HepG2 (cell line): ENCODE results near the gene PIM1. TPM values are rescaled to one million over a fixed set of nuclear protein-coding genes. Genes with fewer than 3 reads are reported as not detected.

ENCODE experiments used
- CCDC6 ChIP-seq: sonication (generic); formaldehyde crosslinking; IDR thresholded peaks from 2 replicates; pipeline ENCODE4 v1.8.1; 2022; ENCODE audit warnings: mild to moderate bottlenecking, missing genetic modification reagents, moderate library complexity
- JUNB ChIP-seq: sonication (generic); formaldehyde crosslinking; IDR thresholded peaks from 2 replicates; pipeline ENCODE4 v1.8.0; 2022; ENCODE audit warnings: missing genetic modification reagents, mild to moderate bottlenecking, borderline replicate concordance
- KLF13 ChIP-seq: sonication (generic); formaldehyde crosslinking; IDR thresholded peaks from 2 replicates; pipeline ENCODE4 v1.4.0; 2020; ENCODE audit warnings: mild to moderate bottlenecking, missing genetic modification reagents
- ZBTB3 ChIP-seq: sonication (generic); formaldehyde crosslinking; IDR thresholded peaks from 2 replicates; pipeline ENCODE4 v1.4.0; 2020; ENCODE audit warnings: low read depth, mild to moderate bottlenecking, moderate library complexity, missing genetic modification reagents, borderline replicate concordance
- ZMYM4 ChIP-seq: sonication (generic); formaldehyde crosslinking; IDR thresholded peaks from 2 replicates; pipeline ENCODE4 v1.8.1; 2023; ENCODE audit warnings: mild to moderate bottlenecking, missing genetic modification reagents
- ZNF235 ChIP-seq: sonication (generic); formaldehyde crosslinking; IDR thresholded peaks from 2 replicates; pipeline ENCODE4 v1.8.1; 2023; ENCODE audit warnings: mild to moderate bottlenecking, missing genetic modification reagents, borderline replicate concordance
- ZNF564 ChIP-seq: sonication (generic); formaldehyde crosslinking; IDR thresholded peaks from 2 replicates; pipeline ENCODE4 v1.8.1; 2023; ENCODE audit warnings: mild to moderate bottlenecking, missing genetic modification reagents
- ZNF788 ChIP-seq: sonication (generic); formaldehyde crosslinking; IDR thresholded peaks from 2 replicates; pipeline ENCODE4 v1.5.0; 2020; ENCODE audit warnings: mild to moderate bottlenecking, missing genetic modification reagents, borderline replicate concordance
- polyA plus RNA-seq, 8 experiments: library from polyadenylated mRNA; depleted of rRNA in 3 of 8; stranded (reverse) in 7 of 8; unstranded in 1 of 8; fragments of >200 nt; fragmentation: Illumina TruSeq in 4 of 8; extraction: Trizol in 4 of 8; gene quantifications; 2 replicates each; pipeline versions ENCODE4 v1.2.1 to v1.2.3, GENCODE V29; 2011 to 2016; ENCODE audit warnings: low read depth in 4 of 8, missing spikeins in 1 of 8, mixed read lengths in 1 of 8; ENCODE audit not compliant: insufficient read depth in 1 of 8
- total RNA-seq, 5 experiments: library from RNA; depleted of rRNA; stranded (reverse); fragments of >200 nt; fragmentation: Illumina TruSeq; extraction: Trizol; gene quantifications; 2 replicates each; pipeline ENCODE4 v1.2.3, GENCODE V29; 2016; ENCODE audit warnings: low read depth in 1 of 5
- TF ChIP-seq, protein P1 (sequence below): sonication (generic); formaldehyde crosslinking; IDR thresholded peaks from 2 replicates; pipeline ENCODE4 v1.4.0; 2020; ENCODE audit warnings: missing genetic modification reagents
- TF ChIP-seq, protein P2 (sequence below): IDR thresholded peaks from 2 replicates; pipeline ENCODE4 v1.6.1; 2016; ENCODE audit warnings: mild to moderate bottlenecking
- TF ChIP-seq, protein P3 (sequence below): fragments of 450-650 bp; IDR thresholded peaks from 2 replicates; pipeline ENCODE4 v1.6.1; 2017
- TF ChIP-seq, protein P4 (sequence below): sonication (generic); formaldehyde crosslinking; IDR thresholded peaks from 2 replicates; pipeline ENCODE4 v1.5.0; 2020; ENCODE audit warnings: mild to moderate bottlenecking, missing genetic modification reagents, moderate library complexity
- TF ChIP-seq, protein P5 (sequence below): sonication (generic); formaldehyde crosslinking; IDR thresholded peaks from 2 replicates; pipeline ENCODE4 v1.8.0; 2022; ENCODE audit warnings: low read depth, missing genetic modification reagents
- TF ChIP-seq, protein P6 (sequence below): sonication (generic); formaldehyde crosslinking; IDR thresholded peaks from 2 replicates; pipeline ENCODE4 v1.5.1; 2020; ENCODE audit warnings: mild to moderate bottlenecking, missing genetic modification reagents, borderline replicate concordance

Gene PIM1
- total and polyA plus RNA-seq, 2 of the 13 experiments (the other 11 are each of a cell fraction or from before 2014, with no cell fraction given) = 29.4 to 117 TPM

DNA sequence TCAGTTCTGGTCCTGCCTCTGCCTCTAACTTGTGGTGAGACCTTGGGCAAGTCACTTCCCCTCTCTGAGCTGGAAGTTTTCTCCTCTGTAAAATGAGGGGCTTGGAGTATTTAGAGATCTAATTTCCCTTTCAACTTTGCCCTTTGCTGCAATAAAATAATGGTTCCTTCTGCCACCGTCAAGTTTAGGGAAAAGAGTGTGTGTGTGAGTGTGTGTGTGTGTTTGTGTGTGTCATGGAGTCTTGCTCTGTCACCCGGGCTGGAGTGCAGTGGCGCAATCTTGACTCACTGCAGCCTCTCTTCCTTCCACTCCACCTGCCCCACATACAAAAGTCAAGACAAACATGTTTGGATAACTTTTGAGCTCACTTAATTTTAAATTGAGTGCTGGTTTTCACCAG, 39.2 kb upstream of the PIM1 start (continued):
- TF ChIP-seq, protein P1, sequence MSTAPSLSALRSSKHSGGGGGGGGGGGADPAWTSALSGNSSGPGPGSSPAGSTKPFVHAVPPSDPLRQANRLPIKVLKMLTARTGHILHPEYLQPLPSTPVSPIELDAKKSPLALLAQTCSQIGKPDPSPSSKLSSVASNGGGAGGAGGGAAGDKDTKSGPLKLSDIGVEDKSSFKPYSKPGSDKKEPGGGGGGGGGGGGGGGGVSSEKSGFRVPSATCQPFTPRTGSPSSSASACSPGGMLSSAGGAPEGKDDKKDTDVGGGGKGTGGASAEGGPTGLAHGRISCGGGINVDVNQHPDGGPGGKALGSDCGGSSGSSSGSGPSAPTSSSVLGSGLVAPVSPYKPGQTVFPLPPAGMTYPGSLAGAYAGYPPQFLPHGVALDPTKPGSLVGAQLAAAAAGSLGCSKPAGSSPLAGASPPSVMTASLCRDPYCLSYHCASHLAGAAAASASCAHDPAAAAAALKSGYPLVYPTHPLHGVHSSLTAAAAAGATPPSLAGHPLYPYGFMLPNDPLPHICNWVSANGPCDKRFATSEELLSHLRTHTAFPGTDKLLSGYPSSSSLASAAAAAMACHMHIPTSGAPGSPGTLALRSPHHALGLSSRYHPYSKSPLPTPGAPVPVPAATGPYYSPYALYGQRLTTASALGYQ (CRISPR knock-in tag) = 0 out of 2 replicates have a peak, but pooled peaks have one; percentile 40
- TF ChIP-seq JUNB = peak; percentile 55; the same call in 1 of the 2 replicates
- TF ChIP-seq ZMYM4 (CRISPR knock-in tag) = peak; percentile 41
- TF ChIP-seq ZNF564 (CRISPR knock-in tag) = no peak
- 0 out of 2 replicates have a peak, but pooled peaks have one; percentile 75 for TF ChIP-seq ZBTB3 (CRISPR knock-in tag)
- TF ChIP-seq, protein P2, sequence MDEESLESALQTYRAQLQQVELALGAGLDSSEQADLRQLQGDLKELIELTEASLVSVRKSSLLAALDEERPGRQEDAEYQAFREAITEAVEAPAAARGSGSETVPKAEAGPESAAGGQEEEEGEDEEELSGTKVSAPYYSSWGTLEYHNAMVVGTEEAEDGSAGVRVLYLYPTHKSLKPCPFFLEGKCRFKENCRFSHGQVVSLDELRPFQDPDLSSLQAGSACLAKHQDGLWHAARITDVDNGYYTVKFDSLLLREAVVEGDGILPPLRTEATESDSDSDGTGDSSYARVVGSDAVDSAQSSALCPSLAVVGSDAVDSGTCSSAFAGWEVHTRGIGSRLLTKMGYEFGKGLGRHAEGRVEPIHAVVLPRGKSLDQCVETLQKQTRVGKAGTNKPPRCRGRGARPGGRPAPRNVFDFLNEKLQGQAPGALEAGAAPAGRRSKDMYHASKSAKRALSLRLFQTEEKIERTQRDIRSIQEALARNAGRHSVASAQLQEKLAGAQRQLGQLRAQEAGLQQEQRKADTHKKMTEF (CRISPR knock-in tag) = 0 out of 2 replicates have a peak, but pooled peaks have one; percentile 12
- 0 out of 2 replicates have a peak, but pooled peaks have one; percentile 28 for TF ChIP-seq CCDC6 (CRISPR knock-in tag)
- TF ChIP-seq, protein P3, sequence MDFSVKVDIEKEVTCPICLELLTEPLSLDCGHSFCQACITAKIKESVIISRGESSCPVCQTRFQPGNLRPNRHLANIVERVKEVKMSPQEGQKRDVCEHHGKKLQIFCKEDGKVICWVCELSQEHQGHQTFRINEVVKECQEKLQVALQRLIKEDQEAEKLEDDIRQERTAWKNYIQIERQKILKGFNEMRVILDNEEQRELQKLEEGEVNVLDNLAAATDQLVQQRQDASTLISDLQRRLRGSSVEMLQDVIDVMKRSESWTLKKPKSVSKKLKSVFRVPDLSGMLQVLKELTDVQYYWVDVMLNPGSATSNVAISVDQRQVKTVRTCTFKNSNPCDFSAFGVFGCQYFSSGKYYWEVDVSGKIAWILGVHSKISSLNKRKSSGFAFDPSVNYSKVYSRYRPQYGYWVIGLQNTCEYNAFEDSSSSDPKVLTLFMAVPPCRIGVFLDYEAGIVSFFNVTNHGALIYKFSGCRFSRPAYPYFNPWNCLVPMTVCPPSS = no peak
- TF ChIP-seq, protein P4, sequence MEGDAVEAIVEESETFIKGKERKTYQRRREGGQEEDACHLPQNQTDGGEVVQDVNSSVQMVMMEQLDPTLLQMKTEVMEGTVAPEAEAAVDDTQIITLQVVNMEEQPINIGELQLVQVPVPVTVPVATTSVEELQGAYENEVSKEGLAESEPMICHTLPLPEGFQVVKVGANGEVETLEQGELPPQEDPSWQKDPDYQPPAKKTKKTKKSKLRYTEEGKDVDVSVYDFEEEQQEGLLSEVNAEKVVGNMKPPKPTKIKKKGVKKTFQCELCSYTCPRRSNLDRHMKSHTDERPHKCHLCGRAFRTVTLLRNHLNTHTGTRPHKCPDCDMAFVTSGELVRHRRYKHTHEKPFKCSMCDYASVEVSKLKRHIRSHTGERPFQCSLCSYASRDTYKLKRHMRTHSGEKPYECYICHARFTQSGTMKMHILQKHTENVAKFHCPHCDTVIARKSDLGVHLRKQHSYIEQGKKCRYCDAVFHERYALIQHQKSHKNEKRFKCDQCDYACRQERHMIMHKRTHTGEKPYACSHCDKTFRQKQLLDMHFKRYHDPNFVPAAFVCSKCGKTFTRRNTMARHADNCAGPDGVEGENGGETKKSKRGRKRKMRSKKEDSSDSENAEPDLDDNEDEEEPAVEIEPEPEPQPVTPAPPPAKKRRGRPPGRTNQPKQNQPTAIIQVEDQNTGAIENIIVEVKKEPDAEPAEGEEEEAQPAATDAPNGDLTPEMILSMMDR (CRISPR knock-in tag) = no peak
- TF ChIP-seq, protein P5, sequence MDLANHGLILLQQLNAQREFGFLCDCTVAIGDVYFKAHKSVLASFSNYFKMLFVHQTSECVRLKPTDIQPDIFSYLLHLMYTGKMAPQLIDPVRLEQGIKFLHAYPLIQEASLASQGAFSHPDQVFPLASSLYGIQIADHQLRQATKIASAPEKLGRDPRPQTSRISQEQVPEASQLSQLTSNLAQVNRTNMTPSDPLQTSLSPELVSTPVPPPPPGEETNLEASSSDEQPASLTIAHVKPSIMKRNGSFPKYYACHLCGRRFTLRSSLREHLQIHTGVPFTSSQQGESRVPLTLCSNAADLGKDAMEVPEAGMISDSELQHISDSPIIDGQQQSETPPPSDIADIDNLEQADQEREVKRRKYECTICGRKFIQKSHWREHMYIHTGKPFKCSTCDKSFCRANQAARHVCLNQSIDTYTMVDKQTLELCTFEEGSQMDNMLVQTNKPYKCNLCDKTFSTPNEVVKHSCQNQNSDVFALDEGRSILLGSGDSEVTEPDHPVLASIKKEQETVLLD (CRISPR knock-in tag) = no peak
- TF ChIP-seq, protein P6, sequence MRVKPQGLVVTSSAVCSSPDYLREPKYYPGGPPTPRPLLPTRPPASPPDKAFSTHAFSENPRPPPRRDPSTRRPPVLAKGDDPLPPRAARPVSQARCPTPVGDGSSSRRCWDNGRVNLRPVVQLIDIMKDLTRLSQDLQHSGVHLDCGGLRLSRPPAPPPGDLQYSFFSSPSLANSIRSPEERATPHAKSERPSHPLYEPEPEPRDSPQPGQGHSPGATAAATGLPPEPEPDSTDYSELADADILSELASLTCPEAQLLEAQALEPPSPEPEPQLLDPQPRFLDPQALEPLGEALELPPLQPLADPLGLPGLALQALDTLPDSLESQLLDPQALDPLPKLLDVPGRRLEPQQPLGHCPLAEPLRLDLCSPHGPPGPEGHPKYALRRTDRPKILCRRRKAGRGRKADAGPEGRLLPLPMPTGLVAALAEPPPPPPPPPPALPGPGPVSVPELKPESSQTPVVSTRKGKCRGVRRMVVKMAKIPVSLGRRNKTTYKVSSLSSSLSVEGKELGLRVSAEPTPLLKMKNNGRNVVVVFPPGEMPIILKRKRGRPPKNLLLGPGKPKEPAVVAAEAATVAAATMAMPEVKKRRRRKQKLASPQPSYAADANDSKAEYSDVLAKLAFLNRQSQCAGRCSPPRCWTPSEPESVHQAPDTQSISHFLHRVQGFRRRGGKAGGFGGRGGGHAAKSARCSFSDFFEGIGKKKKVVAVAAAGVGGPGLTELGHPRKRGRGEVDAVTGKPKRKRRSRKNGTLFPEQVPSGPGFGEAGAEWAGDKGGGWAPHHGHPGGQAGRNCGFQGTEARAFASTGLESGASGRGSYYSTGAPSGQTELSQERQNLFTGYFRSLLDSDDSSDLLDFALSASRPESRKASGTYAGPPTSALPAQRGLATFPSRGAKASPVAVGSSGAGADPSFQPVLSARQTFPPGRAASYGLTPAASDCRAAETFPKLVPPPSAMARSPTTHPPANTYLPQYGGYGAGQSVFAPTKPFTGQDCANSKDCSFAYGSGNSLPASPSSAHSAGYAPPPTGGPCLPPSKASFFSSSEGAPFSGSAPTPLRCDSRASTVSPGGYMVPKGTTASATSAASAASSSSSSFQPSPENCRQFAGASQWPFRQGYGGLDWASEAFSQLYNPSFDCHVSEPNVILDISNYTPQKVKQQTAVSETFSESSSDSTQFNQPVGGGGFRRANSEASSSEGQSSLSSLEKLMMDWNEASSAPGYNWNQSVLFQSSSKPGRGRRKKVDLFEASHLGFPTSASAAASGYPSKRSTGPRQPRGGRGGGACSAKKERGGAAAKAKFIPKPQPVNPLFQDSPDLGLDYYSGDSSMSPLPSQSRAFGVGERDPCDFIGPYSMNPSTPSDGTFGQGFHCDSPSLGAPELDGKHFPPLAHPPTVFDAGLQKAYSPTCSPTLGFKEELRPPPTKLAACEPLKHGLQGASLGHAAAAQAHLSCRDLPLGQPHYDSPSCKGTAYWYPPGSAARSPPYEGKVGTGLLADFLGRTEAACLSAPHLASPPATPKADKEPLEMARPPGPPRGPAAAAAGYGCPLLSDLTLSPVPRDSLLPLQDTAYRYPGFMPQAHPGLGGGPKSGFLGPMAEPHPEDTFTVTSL (CRISPR knock-in tag) = 0 out of 2 replicates have a peak, but pooled peaks have one; percentile 40
- 0 out of 2 replicates have a peak, but pooled peaks have one; percentile 21 for TF ChIP-seq KLF13 (CRISPR knock-in tag)
- TF ChIP-seq ZNF788 (CRISPR knock-in tag) = 0 out of 2 replicates have a peak, but pooled peaks have one; percentile 28
- no peak for TF ChIP-seq ZNF235 (CRISPR knock-in tag)
